COLO829 (cell line): ENCODE measurements around the gene DERL2.
"Not testable (repeated sequence)": the region's sequence is repeated elsewhere in the genome, so short reads cannot be mapped to it uniquely, and the experiment has no call there.

Source experiments
- DNase-seq: peaks from one replicate; pipeline ENCODE4 v3.0.0; 2012; ENCODE audit warnings: low spot score

Gene DERL2

DNA sequence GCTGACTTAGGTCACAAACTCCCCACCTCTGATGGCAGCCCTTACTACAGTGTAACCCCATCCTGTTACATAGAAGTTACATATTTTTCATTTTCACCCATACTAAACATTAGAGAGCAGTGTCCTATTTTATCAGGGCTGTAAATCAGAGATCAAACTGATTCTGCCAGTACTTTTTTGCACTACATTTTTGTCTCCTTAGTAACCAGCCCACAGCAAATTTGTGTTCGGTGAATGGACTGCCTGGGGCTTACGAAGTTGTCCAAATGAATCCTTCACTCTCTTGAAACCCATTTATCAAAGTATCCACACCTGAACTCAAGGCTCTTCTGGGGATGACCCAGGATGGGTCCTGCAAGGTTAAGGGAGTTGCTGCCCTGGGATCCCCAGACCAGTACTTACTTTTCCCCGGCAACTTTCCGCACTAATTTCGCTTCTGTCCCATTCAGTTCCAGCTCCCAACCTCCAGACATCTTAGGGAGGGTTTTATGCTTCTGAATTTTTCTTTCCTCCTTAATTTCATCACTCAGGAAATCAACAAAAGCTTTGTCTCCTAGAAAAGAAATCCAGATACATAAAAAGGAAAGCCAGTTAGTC, 48.2 kb downstream of the DERL2 start:
- DNase-seq: no peak

GRCh38 chr17:5435781-5436315, 50.1 kb downstream of the DERL2 start:
- DNase-seq: not testable (repeated sequence)

DNA sequence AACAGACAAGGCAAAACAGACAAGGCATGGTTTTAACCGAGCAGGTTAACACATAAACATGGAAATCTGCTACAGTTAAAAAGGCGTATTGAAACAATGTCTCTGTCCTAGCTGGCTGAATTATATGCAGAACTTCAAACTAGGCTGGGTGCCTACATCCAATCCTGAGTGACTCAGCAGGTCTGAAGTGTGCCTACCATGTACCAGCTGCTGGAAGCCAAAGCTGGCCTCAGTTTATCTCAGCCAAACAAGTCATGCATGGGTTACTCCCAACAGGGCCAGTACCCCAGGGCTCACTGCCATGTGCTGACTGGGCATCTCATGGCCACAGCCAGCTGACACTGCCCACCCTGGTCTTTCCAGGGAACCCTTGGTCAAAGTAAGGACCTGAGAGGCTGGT, 51.0 kb downstream of the DERL2 start:
- no peak for DNase-seq

DNA sequence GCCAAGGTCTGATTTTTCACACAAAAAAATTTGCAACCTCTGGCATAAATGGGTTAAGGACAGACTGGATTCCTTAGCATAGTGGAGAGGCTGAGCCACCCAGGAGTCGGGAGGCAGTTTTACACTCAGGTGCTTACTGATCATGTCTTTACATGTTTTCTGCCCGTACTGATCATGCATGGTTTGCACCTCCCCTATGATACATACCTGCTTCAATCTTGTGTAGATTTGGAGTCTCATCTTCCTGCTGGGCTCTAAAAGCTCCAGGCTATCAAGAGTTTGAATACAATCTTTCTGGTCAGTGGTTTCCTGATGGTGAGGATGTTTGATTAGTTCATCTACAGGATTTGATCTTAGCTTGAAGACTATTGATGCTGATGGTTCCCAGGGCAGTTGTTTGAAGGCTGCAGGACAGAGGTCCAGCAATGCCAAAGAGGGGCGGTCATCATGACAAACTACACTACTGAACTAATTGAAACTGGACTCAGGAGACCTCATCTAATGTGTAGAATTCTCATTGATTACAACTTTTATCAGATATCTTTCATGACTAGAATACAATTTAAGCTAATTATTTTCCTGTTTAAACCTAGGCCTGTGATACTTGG, 53.9 kb downstream of the DERL2 start:
- DNase-seq: no peak

GRCh38 chr17:5431234-5431633, 54.7 kb downstream of the DERL2 start:
- DNase-seq: not testable (repeated sequence)

DNA sequence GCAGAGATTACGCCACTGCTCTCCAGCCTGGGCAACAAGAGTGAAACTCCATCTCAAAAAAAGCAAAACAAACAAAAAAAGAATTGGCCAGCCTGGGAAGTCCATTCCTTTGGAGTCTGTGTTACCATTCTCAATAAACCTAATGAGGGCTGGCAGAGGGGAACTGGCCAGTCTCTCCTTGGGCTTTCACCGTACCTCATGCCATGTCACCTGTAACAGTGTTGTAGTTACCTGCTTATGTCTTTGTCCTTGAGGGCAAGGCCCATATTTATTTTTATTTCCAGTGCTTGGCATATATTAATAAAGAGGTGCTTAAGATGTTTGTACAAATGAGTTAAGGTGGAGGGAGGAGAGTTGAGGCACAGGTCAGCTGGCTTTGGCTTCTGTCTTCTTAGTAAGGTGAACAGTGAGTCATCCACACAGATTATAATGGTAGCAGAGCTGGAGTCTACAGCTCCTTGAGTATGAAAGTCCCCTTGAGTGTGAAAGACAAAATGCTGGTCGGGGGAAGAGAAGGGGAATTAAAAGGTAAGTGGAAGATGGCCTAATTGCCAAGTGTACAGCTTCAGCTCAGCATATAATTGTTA, 55.5 kb downstream of the DERL2 start:
- DNase-seq: no peak

DNA sequence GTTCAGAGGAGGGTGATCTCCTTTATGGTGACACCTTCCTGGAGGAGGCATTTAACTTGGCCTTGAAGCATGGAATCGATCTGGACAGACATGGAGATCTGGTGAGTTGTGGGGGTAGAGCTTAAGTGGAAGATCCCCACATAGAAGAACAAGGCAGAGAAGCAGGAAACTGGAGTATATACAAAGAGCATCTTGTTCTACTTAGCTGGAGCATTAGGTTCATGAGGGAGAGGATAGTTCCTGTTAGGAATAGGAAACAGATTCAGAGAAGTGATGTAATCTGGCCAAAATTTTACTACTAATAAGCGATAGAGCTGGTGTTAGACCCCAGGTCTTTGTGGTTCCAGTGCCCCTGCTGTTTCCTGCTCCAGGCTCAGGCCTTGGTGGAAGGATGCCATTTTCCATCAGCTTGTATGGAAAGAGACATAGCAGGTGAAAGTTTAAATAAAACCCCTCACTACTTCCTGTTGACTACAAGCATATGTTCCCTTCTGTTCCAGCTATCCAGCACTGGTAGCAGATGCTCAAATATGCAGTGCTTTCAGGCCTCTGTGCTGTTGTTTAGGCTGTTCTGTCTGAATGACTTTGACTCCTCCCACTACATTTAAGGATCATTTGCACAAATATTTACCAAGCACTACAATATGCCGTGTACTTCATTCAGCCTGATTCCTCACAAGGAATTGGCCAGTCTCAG, 56.6 kb downstream of the DERL2 start:
- DNase-seq: peak; percentile 30

DNA sequence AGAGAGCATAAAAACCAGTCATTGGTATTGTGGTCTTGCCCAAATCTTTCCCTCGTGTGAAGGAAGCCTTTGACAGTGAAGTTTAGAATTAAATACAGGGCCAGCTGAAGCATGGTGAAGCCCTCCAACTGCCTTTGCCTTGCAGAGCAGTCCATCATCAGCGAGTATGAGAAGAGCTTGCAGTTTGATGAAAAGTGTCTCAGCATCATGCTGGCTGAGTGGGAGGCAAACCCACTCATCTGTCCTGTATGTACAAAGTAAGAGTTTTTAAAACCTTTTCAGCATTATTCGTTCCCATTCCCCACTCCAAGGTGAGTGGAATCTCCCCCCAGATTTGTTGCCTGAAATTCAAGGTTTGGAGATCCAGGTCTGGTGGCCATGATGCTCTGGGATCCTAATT, 60.2 kb downstream of the DERL2 start:
- no peak for DNase-seq

GRCh38 chr17:5424909-5425308, 61.1 kb downstream of the DERL2 start:
- no peak for DNase-seq

- DNase-seq: no peak
These were observed 63.5 kb downstream of the DERL2 start for GRCh38 chr17:5422505-5422904.
